ENCODE data around the gene MYO10. TPM values are rescaled to one million over a fixed set of nuclear protein-coding genes. Genes with fewer than 3 reads are reported as not detected.
"Not testable (repeated sequence)": the region's sequence is repeated elsewhere in the genome, so short reads cannot be mapped to it uniquely, and the experiment has no call there.

MYO10 gene
- total and polyA plus RNA-seq, 3 experiments from 2014 or later, result 0.11 to 0.18 TPM; not detected in 1

GRCh38 chr5:16726538-16726946 lies 209.5 kb downstream of the MYO10 start:
- ChIA-PET CTCF (no interaction called here), POLR2A (no interaction called here)
- Mint-ChIP-seq H3K9me3 (peaks cover 0 to 9% (median 4%) of the 10 kb centered on the region in 5 donors), H3K4me3 (no peak overlapping the region), H3K27ac (no peak overlapping the region), H3K27me3 (peaks cover 1 to 10% of the 10 kb centered on the region in 2 donors), H3K4me1 (peaks cover 7 to 9% (median 9%) of the 10 kb centered on the region in 3 donors), H3K36me3 (no peaks in the 10 kb centered on the region)
- Histone ChIP-seq H3K27me3 (ENCODE audit: insufficient read depth, low read length, poor library complexity, severe bottlenecking) (no peaks in the 10 kb centered on the region), H3K9me3 (ENCODE audit: low read length) (no peaks in the 10 kb centered on the region), H3K4me3 (ENCODE audit: low read length) (no peak overlapping the region), H3K4me1 (ENCODE audit: insufficient read depth, low read length) (peaks cover 6% of the 10 kb centered on the region), H3K36me3 (ENCODE audit: insufficient read depth, low read length) (no peaks in the 10 kb centered on the region), H3K27ac (ENCODE audit: low read depth, low read length) (no peak overlapping the region)
- DNase-seq, result peak in 1 of 5 donors; percentile 22

GRCh38 chr5:16725575-16725974 lies 210.5 kb downstream of the MYO10 start:
- no peak overlapping the region for H3K4me3 Mint-ChIP-seq
- H3K9me3 Mint-ChIP-seq, result peaks cover 0 to 9% (median 4%) of the 10 kb centered on the region in 5 donors
- no peaks in the 10 kb centered on the region for H3K27me3 ChIP-seq (ENCODE audit: insufficient read depth, low read length, poor library complexity, severe bottlenecking)
- no peak overlapping the region for H3K27ac Mint-ChIP-seq
- no peak overlapping the region for H3K27ac ChIP-seq (ENCODE audit: low read depth, low read length)
- H3K9me3 ChIP-seq (ENCODE audit: low read length), result no peaks in the 10 kb centered on the region
- H3K27me3 Mint-ChIP-seq, result peaks cover 1 to 6% of the 10 kb centered on the region in 2 donors
- no peak overlapping the region for H3K4me3 ChIP-seq (ENCODE audit: low read length)
- peaks cover 7 to 9% (median 9%) of the 10 kb centered on the region in 3 donors for H3K4me1 Mint-ChIP-seq
- DNase-seq, result no peak
- ChIA-PET CTCF (no interaction called here), POLR2A (no interaction called here)
- H3K4me1 ChIP-seq (ENCODE audit: insufficient read depth, low read length), result peaks cover 6% of the 10 kb centered on the region
- H3K36me3 Mint-ChIP-seq, result no peaks in the 10 kb centered on the region
- H3K36me3 ChIP-seq (ENCODE audit: insufficient read depth, low read length), result no peaks in the 10 kb centered on the region

- H3K27ac Mint-ChIP-seq, result no peak overlapping the region
- no peak overlapping the region for H3K4me3 Mint-ChIP-seq
- POLR2A ChIA-PET, result no interaction called here
- peaks cover 6% of the 10 kb centered on the region for H3K4me1 ChIP-seq (ENCODE audit: insufficient read depth, low read length)
- H3K4me3 ChIP-seq (ENCODE audit: low read length), result no peak overlapping the region
- H3K9me3 Mint-ChIP-seq, result peaks cover 0 to 9% (median 4%) of the 10 kb centered on the region in 5 donors
- peaks cover 0 to 4% of the 10 kb centered on the region in 2 donors for H3K27me3 Mint-ChIP-seq
- H3K36me3 Mint-ChIP-seq, result no peaks in the 10 kb centered on the region
- H3K36me3 ChIP-seq (ENCODE audit: insufficient read depth, low read length), result no peaks in the 10 kb centered on the region
- DNase-seq, result no peak
- H3K4me1 Mint-ChIP-seq, result peaks cover 7 to 9% (median 9%) of the 10 kb centered on the region in 3 donors
- H3K27ac ChIP-seq (ENCODE audit: low read depth, low read length), result no peak overlapping the region
- H3K9me3 ChIP-seq (ENCODE audit: low read length), result no peaks in the 10 kb centered on the region
- no peaks in the 10 kb centered on the region for H3K27me3 ChIP-seq (ENCODE audit: insufficient read depth, low read length, poor library complexity, severe bottlenecking)
- CTCF ChIA-PET, result no interaction called here
These were observed 212.3 kb downstream of the MYO10 start for GRCh38 chr5:16723821-16724220.

DNA sequence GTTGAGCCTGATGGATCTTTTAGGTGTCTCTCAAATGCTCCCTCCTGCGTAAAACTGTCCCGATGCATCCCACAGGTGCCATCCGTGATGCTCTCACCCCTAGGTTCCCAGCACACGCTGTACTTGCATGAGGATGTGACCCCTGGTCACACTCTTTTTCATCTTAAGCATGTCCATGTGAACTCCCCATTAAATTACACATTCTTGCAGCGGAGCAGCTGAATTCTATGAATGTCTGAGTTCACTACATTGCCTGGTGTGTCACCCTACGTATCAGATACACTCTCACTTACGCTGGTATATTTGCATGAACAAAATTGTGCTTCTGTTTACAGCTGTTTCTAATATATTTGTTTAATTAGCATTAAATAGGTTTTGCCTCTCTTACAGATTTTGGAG lies 214.0 kb downstream of the MYO10 start:
- no peak for DNase-seq
- peaks cover 6% of the 10 kb centered on the region for H3K4me1 ChIP-seq (ENCODE audit: insufficient read depth, low read length)
- Mint-ChIP-seq H3K36me3 (no peaks in the 10 kb centered on the region), H3K9me3 (peaks cover 0 to 9% (median 4%) of the 10 kb centered on the region in 5 donors), H3K27me3 (peaks cover 0 to 4% of the 10 kb centered on the region in 2 donors), H3K27ac (peak overlapping the region in 1 of 8 donors; percentile 66), H3K4me3 (no peak overlapping the region), H3K4me1 (peaks cover 7 to 9% (median 9%) of the 10 kb centered on the region in 3 donors)
- no peaks in the 10 kb centered on the region for H3K36me3 ChIP-seq (ENCODE audit: insufficient read depth, low read length)
- H3K9me3 ChIP-seq (ENCODE audit: low read length), result no peaks in the 10 kb centered on the region
- ChIA-PET POLR2A (no interaction called here), CTCF (no interaction called here)
- no peaks in the 10 kb centered on the region for H3K27me3 ChIP-seq (ENCODE audit: insufficient read depth, low read length, poor library complexity, severe bottlenecking)
- H3K4me3 ChIP-seq (ENCODE audit: low read length), result no peak overlapping the region
- no peak overlapping the region for H3K27ac ChIP-seq (ENCODE audit: low read depth, low read length)

DNA sequence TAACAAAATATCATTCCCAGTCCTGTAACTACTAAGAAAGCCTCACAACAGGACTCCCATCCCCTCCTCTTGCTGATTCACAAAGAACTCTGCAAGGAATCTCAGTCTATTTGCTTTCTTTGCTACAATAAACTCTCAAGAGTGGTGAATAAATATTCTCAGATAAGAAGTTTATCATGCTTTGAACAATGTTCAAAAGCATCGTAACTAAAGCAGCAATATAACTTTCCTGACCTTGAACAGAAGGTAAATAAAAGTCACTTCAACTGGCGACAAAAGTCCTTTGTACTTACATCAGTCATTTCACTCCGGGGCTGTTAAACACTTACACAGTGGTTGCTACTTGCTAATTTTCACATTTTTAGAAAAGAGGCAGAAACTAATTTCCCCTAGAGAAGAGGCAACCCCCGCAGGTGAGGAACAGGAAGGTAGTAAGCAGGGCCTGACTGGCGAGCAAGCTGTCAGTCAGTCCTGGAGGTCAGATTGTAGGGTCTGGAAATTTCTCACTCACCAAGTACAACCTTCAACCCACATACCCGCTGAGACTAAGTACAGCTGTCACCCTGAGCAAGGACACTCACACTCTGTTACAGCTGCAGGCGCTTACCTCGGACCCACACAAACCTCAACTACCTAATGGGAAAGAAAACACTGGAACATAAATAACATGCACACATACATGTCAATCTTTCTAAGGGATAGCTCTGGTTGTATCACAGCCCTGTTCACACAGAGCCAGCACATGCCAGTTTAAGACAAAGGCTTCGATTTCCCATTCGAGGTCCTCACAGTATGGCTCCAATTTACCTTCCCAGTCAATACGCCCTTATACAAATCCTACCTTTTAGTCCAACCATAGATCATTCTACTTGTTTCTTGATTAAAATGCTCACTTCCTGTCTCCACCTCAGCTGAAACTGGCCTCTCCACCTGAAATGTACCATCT lies 214.7 kb downstream of the MYO10 start:
- Mint-ChIP-seq H3K27ac (peak overlapping the region in 1 of 8 donors; percentile 66), H3K4me1 (peaks cover 2 to 5% (median 4%) of the 10 kb centered on the region in 3 donors), H3K4me3 (no peak overlapping the region), H3K27me3 (peaks cover 0 to 4% of the 10 kb centered on the region in 2 donors), H3K9me3 (peaks cover 0 to 9% (median 4%) of the 10 kb centered on the region in 5 donors), H3K36me3 (no peaks in the 10 kb centered on the region)
- peaks cover 6% of the 10 kb centered on the region for H3K4me1 ChIP-seq (ENCODE audit: insufficient read depth, low read length)
- H3K27ac ChIP-seq (ENCODE audit: low read depth, low read length), result no peak overlapping the region
- H3K9me3 ChIP-seq (ENCODE audit: low read length), result no peaks in the 10 kb centered on the region
- ChIA-PET POLR2A (no interaction called here), CTCF (no interaction called here)
- DNase-seq, result no peak
- no peaks in the 10 kb centered on the region for H3K36me3 ChIP-seq (ENCODE audit: insufficient read depth, low read length)
- H3K27me3 ChIP-seq (ENCODE audit: insufficient read depth, low read length, poor library complexity, severe bottlenecking), result no peaks in the 10 kb centered on the region
- no peak overlapping the region for H3K4me3 ChIP-seq (ENCODE audit: low read length)

DNA sequence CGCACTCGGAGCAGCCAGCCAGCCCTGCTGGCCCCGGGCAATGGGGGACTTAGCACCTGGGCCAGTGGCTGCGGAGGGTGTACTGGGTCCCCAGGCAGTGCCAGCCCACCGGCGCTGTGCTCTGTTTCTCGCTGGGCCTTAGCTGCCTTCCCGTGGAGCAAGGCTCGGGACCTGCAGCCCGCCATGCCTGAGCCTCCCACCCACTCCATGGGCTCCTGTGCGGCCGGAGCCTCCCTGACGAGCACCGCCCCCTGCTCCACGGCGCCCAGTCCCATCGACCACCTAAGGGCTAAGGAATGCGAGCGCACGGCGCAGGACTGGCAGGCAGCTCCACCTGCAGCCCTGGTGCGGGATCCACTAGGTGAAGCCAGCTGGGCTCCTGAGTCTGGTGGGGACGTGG lies 218.1 kb downstream of the MYO10 start:
- H3K36me3 Mint-ChIP-seq; H3K4me3 ChIP-seq (ENCODE audit: low read length); H3K27ac Mint-ChIP-seq; H3K9me3 Mint-ChIP-seq; POLR2A ChIA-PET; CTCF ChIA-PET; H3K27me3 ChIP-seq (ENCODE audit: insufficient read depth, low read length, poor library complexity, severe bottlenecking); H3K9me3 ChIP-seq (ENCODE audit: low read length); H3K27me3 Mint-ChIP-seq; H3K4me1 ChIP-seq (ENCODE audit: insufficient read depth, low read length); H3K27ac ChIP-seq (ENCODE audit: low read depth, low read length); H3K4me1 Mint-ChIP-seq; H3K4me3 Mint-ChIP-seq; DNase-seq; H3K36me3 ChIP-seq (ENCODE audit: insufficient read depth, low read length): not testable (repeated sequence)

DNA sequence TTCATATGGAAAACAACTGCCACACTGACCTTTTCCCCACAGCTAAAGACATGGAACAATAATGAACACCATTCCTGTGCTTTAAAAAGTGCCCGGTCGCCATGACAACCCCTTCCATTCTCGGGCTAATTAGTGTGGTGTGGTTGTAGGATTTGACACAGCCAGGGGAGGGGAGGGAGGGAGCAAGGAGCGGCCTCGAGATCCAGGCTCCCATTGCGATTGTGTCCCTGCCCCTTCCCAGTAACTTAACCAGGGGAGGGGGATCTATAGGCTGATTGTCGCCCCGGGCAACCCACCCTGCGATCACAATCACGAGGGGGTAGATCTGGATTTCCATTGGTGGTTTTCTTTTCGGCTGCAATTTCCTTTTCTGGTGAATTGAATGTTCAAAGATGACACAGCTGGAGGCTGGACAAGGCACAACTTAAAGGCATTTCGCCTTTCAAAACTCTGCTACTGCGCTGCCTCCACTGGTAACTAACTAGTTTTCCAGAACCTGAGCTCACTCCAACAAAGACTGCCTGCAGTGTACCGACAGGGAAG lies 222.6 kb downstream of the MYO10 start:
- no peak for DNase-seq

GRCh38 chr5:16712620-16713019 lies 223.5 kb downstream of the MYO10 start:
- POLR2A ChIA-PET, result no interaction called here
- Histone ChIP-seq H3K9me3 (ENCODE audit: low read length) (no peaks in the 10 kb centered on the region), H3K4me3 (ENCODE audit: low read length) (no peak overlapping the region), H3K36me3 (ENCODE audit: insufficient read depth, low read length) (no peaks in the 10 kb centered on the region), H3K4me1 (ENCODE audit: insufficient read depth, low read length) (no peaks in the 10 kb centered on the region), H3K27ac (ENCODE audit: low read depth, low read length) (no peak overlapping the region), H3K27me3 (ENCODE audit: insufficient read depth, low read length, poor library complexity, severe bottlenecking) (no peaks in the 10 kb centered on the region)
- Mint-ChIP-seq H3K27ac (no peak overlapping the region), H3K36me3 (no peaks in the 10 kb centered on the region), H3K4me1 (peaks cover 0 to 4% (median 0%) of the 10 kb centered on the region in 3 donors), H3K4me3 (no peak overlapping the region), H3K27me3 (peaks cover 14 to 36% of the 10 kb centered on the region in 2 donors), H3K9me3 (peaks cover 0 to 5% (median 0%) of the 10 kb centered on the region in 5 donors)
- CTCF ChIA-PET, result no interaction called here
- no peak for DNase-seq

More for the DNA sequence above, 222.6 kb downstream of the MYO10 start:
- Mint-ChIP-seq H3K4me1 (peaks cover 0 to 4% (median 0%) of the 10 kb centered on the region in 3 donors), H3K36me3 (no peaks in the 10 kb centered on the region), H3K9me3 (peaks cover 0 to 5% (median 0%) of the 10 kb centered on the region in 5 donors), H3K27ac (no peak overlapping the region), H3K27me3 (peaks cover 13 to 36% of the 10 kb centered on the region in 2 donors), H3K4me3 (no peak overlapping the region)
- H3K4me3 ChIP-seq (ENCODE audit: low read length), result no peak overlapping the region
- no peak overlapping the region for H3K27ac ChIP-seq (ENCODE audit: low read depth, low read length)
- POLR2A ChIA-PET, result no interaction called here
- H3K36me3 ChIP-seq (ENCODE audit: insufficient read depth, low read length), result no peaks in the 10 kb centered on the region
- no peaks in the 10 kb centered on the region for H3K9me3 ChIP-seq (ENCODE audit: low read length)
- CTCF ChIA-PET, result no interaction called here
- no peaks in the 10 kb centered on the region for H3K27me3 ChIP-seq (ENCODE audit: insufficient read depth, low read length, poor library complexity, severe bottlenecking)
- H3K4me1 ChIP-seq (ENCODE audit: insufficient read depth, low read length), result no peaks in the 10 kb centered on the region
